B cell (primary cell): Measurements from ENCODE around the gene FITM1. TPM values are rescaled to one million over a fixed set of nuclear protein-coding genes. Genes with fewer than 3 reads are reported as not detected.

Experiments used
- ATAC-seq: fragments of 200-7000 bp; cut with Tn5 transposase; one replicate; pipeline ENCODE4 v1.10.0; 2021; ENCODE audit warnings: low read depth, mild to moderate bottlenecking, moderate number of reproducible peaks, moderate library complexity
- CTCF ChIA-PET: fragments of 350-600 bp; sonication (Branson Sonifier 250); formaldehyde crosslinking; loops from one replicate; lab custom pipeline; 2021; ENCODE audit warnings: antibody characterized with exemption, inconsistent platforms; lab: Charles Lee
- POLR2A ChIA-PET: fragments of 350-600 bp; sonication (Branson Sonifier 250); formaldehyde crosslinking; loops from one replicate; lab custom pipeline; 2021; ENCODE audit warnings: antibody characterized with exemption; lab: Charles Lee
- DNase-seq: peaks from one replicate; pipeline ENCODE4 v3.0.0; 2013
- H2AFZ ChIP-seq: 2 replicates; pipeline ENCODE4 v1.6.1; 2012; ENCODE audit warnings: mild to moderate bottlenecking, low read depth, low read length; ENCODE audit not compliant: insufficient read depth, poor library complexity, severe bottlenecking
- H3K27ac ChIP-seq, 2 donors: 1 replicate in 1 of 2; 2 replicates in 1 of 2; pipeline ENCODE4 v1.5.1; 2012 to 2013; ENCODE audit warnings: low read length in 2 of 2, mild to moderate bottlenecking in 2 of 2, moderate library complexity in 1 of 2
- H3K27me3 ChIP-seq, 4 experiments: fragments of 200-600 bp in 1 of 4; sonication (generic) in 1 of 4; replicated peaks in 1 of 4; 1 replicate in 2 of 4; 2 replicates in 2 of 4; pipeline versions ENCODE4 v1.6.1 to v1.7.0; 2013 to 2016; ENCODE audit warnings: low read length in 3 of 4, mild to moderate bottlenecking in 2 of 4, mixed read lengths in 1 of 4, moderate library complexity in 1 of 4; ENCODE audit not compliant: insufficient read depth in 4 of 4, control insufficient read depth in 3 of 4; ENCODE audit errors: control extremely low read depth in 1 of 4
- H3K36me3 ChIP-seq, 2 experiments: replicated peaks in 1 of 2; 1 replicate in 1 of 2; 2 replicates in 1 of 2; pipeline versions ENCODE4 v1.6.1 to v1.7.1; 2013; ENCODE audit warnings: low read length in 1 of 2; ENCODE audit not compliant: insufficient read depth in 2 of 2, control insufficient read depth in 1 of 2; ENCODE audit errors: control extremely low read depth in 1 of 2, extremely low read depth in 1 of 2
- H3K4me1 ChIP-seq, 2 donors: fragments of 200-600 bp in 1 of 2; sonication (generic) in 1 of 2; 1 replicate in 1 of 2; 2 replicates in 1 of 2; pipeline versions ENCODE4 v1.5.1 to v1.6.1; 2013 to 2017; ENCODE audit warnings: low read length in 2 of 2; ENCODE audit not compliant: control insufficient read depth in 2 of 2, insufficient read depth in 2 of 2
- H3K4me2 ChIP-seq: replicated peaks from 2 replicates; pipeline ENCODE3; 2012; ENCODE audit warnings: mild to moderate bottlenecking, low read depth, low read length; ENCODE audit not compliant: poor library complexity, severe bottlenecking
- H3K4me3 ChIP-seq, 5 experiments: fragments of 200-600 bp in 1 of 5; sonication (generic) in 1 of 5; 1 replicate in 3 of 5; 2 replicates in 2 of 5; pipeline versions ENCODE4 v1.5.1 to v1.7.0; 2011 to 2016; ENCODE audit warnings: low read length in 4 of 5, mild to moderate bottlenecking in 4 of 5, low read depth in 2 of 5, control low read depth in 1 of 5, moderate library complexity in 1 of 5; ENCODE audit not compliant: insufficient read depth in 1 of 5; ENCODE audit errors: control extremely low read depth in 1 of 5, extremely low read depth in 1 of 5
- H3K79me2 ChIP-seq: fragments of 200-600 bp; sonication (generic); one replicate; pipeline ENCODE4 v1.6.0; 2016; ENCODE audit warnings: low read length; ENCODE audit not compliant: control insufficient read depth, insufficient read depth
- H3K9ac ChIP-seq: fragments of 200-600 bp; sonication (generic); 2 replicates; pipeline ENCODE4 v1.6.1; 2017; ENCODE audit warnings: mild to moderate bottlenecking, low read length, moderate library complexity
- H3K9me3 ChIP-seq, 3 donors: one replicate each; pipeline versions ENCODE4 v1.6.1 to v1.7.1; 2013; ENCODE audit warnings: low read length in 2 of 3; ENCODE audit not compliant: control insufficient read depth in 2 of 3, insufficient read depth in 1 of 3; ENCODE audit errors: control extremely low read depth in 1 of 3
- H4K20me1 ChIP-seq: 2 replicates; pipeline ENCODE4 v1.6.0; 2012; ENCODE audit warnings: mild to moderate bottlenecking, low read length; ENCODE audit not compliant: insufficient read depth, control insufficient read depth, poor library complexity, severe bottlenecking
- H3K27ac Mint-ChIP-seq: one replicate; pipeline ENCODE4 v1.8.0; 2021; ENCODE audit warnings: mixed read lengths
- H3K27me3 Mint-ChIP-seq: one replicate; pipeline ENCODE4 v1.8.0; 2021; ENCODE audit warnings: mixed read lengths
- H3K4me1 Mint-ChIP-seq: one replicate; pipeline ENCODE4 v1.8.0; 2021; ENCODE audit warnings: mixed read lengths
- H3K4me3 Mint-ChIP-seq: one replicate; pipeline ENCODE4 v1.8.0; 2021; ENCODE audit warnings: mixed read lengths
- H3K9me3 Mint-ChIP-seq: one replicate; pipeline ENCODE4 v1.8.0; 2022; ENCODE audit warnings: mixed read lengths; ENCODE audit not compliant: insufficient read depth
- CTCF ChIP-seq: fragments of 200-600 bp; IDR thresholded peaks from one replicate; pipeline ENCODE4 v1.8.0; 2022; ENCODE audit warnings: antibody characterized with exemption, mild to moderate bottlenecking
- EZH2 ChIP-seq: IDR thresholded peaks from 2 replicates; pipeline ENCODE4 v1.6.1; 2012; ENCODE audit warnings: borderline replicate concordance, low read depth, mild to moderate bottlenecking, moderate library complexity, low read length; ENCODE audit not compliant: insufficient read depth, poor library complexity, severe bottlenecking
- WGBS: methylation state at CpG from one replicate; pipeline ENCODE4 v1.1.5; 2013; ENCODE audit warnings: missing lambda C conversion rate; ENCODE audit not compliant: insufficient coverage; 5-methylcytosine and 5-hydroxymethylcytosine counted together
- intact Hi-C: fragments of 100-400 bp; cut with micrococcal nuclease; formaldehyde crosslinking; loops from one replicate; pipeline ENCODE4 v1.10.0; 2022
- polyA plus RNA-seq: library from polyadenylated mRNA; depleted of rRNA; stranded (reverse); fragments of >200 nt; gene quantifications from 2 replicates; pipeline ENCODE4 v1.2.3, GENCODE V29; 2012
- total RNA-seq, 2 donors: library from RNA; stranded (reverse); fragments of 120-200 nt in 1 of 2; gene quantifications; 1 replicate in 1 of 2; 2 replicates in 1 of 2; pipeline versions ENCODE4 v1.2.3 to v1.2.4, GENCODE V29; 2013 to 2022

FITM1 gene
- total and polyA plus RNA-seq, 2 donors (not counting 1 experiment from before 2014, with no cell fraction given): 2.6 to 3.3 TPM

GRCh38 chr14:24162093-24162492 is 31.6 kb downstream of the FITM1 start:
- ChIA-PET POLR2A (interaction anchor here (0.7 to 3.8 kb wide), 16 partner anchors 9 to 268 kb away, joined by 3 to 35 read pairs (median 6); partner anchors contain the start of genes DCAF11, DHRS1, EMC9 and IPO4), CTCF (interaction anchor here (0.6 to 3.8 kb wide), 21 partner anchors 9 to 270 kb away, joined by 3 to 63 read pairs (median 12); partner anchors contain the start of genes CIDEB, DCAF11, EMC9 and IPO4)
- Mint-ChIP-seq H3K27me3 (no peaks in the 10 kb centered on the region), H3K27ac (peak overlapping the region; percentile 99), H3K4me1 (peaks cover 42% of the 10 kb centered on the region), H3K9me3 (no peaks in the 10 kb centered on the region), H3K4me3 (peak overlapping the region; percentile 100)
- peaks cover 3 to 70% of the 10 kb centered on the region in 2 experiments for H3K36me3 ChIP-seq
- H3K4me1 ChIP-seq: peaks cover 29 to 39% of the 10 kb centered on the region in 2 donors
- peak overlapping the region; percentile 76 for H3K9ac ChIP-seq
- H3K9me3 ChIP-seq: no peaks in the 10 kb centered on the region
- H3K27ac ChIP-seq: peak overlapping the region; percentile 85 to 88
- peaks cover 37% of the 10 kb centered on the region for H3K79me2 ChIP-seq
- no peak for TF ChIP-seq CTCF
- TF ChIP-seq EZH2: no peak
- H3K27me3 ChIP-seq: no peaks in the 10 kb centered on the region
- DNase-seq (no peak), ATAC-seq (no peak)
- H4K20me1 ChIP-seq: peaks cover 50% of the 10 kb centered on the region
- peak overlapping the region; percentile 77 for H3K4me2 ChIP-seq
- 87% methylated on average over 5 of the region's 8 CpGs for WGBS
- no peak overlapping the region for H2AFZ ChIP-seq
- intact Hi-C loops: loop anchor here (5.0 kb wide), 1 partner anchor 70 kb away; the partner anchor contains the start of genes GMPR2 and NEDD8
- H3K4me3 ChIP-seq: peak overlapping the region; percentile 69 to 100 (median 91)

DNA sequence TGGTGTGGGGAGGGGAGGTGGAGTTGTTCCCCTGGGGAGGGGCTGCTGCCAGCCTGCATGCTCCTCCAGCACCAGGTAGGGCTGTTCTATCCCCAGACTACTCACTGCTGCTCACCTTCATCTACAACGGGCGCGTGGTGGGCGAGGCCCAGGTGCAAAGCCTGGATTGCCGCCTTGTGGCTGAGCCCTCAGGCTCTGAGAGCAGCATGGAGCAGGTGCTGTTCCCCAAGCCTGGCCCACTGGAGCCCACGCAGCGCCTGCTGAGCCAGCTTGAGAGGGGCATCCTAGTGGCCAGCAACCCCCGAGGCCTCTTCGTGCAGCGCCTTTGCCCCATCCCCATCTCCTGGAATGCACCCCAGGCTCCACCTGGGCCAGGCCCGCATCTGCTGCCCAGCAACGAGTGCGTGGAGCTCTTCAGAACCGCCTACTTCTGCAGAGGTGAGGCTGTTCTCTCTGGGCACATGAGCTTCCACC is 34.1 kb downstream of the FITM1 start:
- no peak overlapping the region for H3K9ac ChIP-seq
- H4K20me1 ChIP-seq: peaks cover 53% of the 10 kb centered on the region
- H3K4me3 Mint-ChIP-seq: no peak overlapping the region
- H3K79me2 ChIP-seq: peaks cover 37% of the 10 kb centered on the region
- 97% methylated on average over 14 of the region's 14 CpGs for WGBS
- ChIA-PET POLR2A (interaction anchor here (0.6 kb wide), 1 partner anchor 112 kb away, joined by 3 read pairs; no protein-coding TSS in a partner anchor), CTCF (interaction anchor here (0.9 to 1.0 kb wide), 2 partner anchors 54 to 56 kb away, joined by 3 to 5 read pairs; no protein-coding TSS in a partner anchor)
- intact Hi-C loops: loop anchor here (5.0 kb wide), 1 partner anchor 68 kb away; the partner anchor contains the start of genes GMPR2 and NEDD8
- H3K4me1 Mint-ChIP-seq: peaks cover 45% of the 10 kb centered on the region
- no peak overlapping the region for H3K27ac ChIP-seq
- H3K9me3 Mint-ChIP-seq: no peaks in the 10 kb centered on the region
- H3K27me3 ChIP-seq: no peaks in the 10 kb centered on the region
- no peak overlapping the region for H3K4me3 ChIP-seq
- H3K27me3 Mint-ChIP-seq: no peaks in the 10 kb centered on the region
- no peak for DNase-seq
- peak overlapping the region; percentile 67 for H3K27ac Mint-ChIP-seq
- H3K4me1 ChIP-seq: peaks cover 29 to 39% of the 10 kb centered on the region in 2 donors
- H2AFZ ChIP-seq: no peak overlapping the region
- no peak for ATAC-seq
- H3K4me2 ChIP-seq: no peak overlapping the region
- H3K36me3 ChIP-seq: peaks cover 3 to 67% of the 10 kb centered on the region in 2 experiments
- H3K9me3 ChIP-seq: no peaks in the 10 kb centered on the region
- TF ChIP-seq CTCF: no peak
- no peak for TF ChIP-seq EZH2
